Stomach (tissue), 9 donors: ENCODE data around the gene TAMM41. TPM values are rescaled to one million over a fixed set of nuclear protein-coding genes. Genes with fewer than 3 reads are reported as not detected.
A peak's percentile ranks its signal among the peaks of the same experiment; 100 is the strongest.

Experiments
- DNase-seq, 2 donors: peaks; one replicate each; pipeline versions ENCODE4 v3.0.0 to v3.0.0-alpha.2; 2013 to 2019
- H3K27ac ChIP-seq, 5 donors: fragments of 200-600 bp in 4 of 5; sonication (generic) in 4 of 5; one replicate each; pipeline ENCODE4 v1.5.1; 2013 to 2019; ENCODE audit warnings: mild to moderate bottlenecking in 1 of 5, moderate library complexity in 1 of 5
- H3K27me3 ChIP-seq, 3 donors: fragments of 200-600 bp; sonication (generic); one replicate each; pipeline ENCODE4 v1.5.1; 2017 to 2019; ENCODE audit warnings: mixed run types in 1 of 3
- H3K36me3 ChIP-seq, 4 donors: fragments of 200-600 bp; sonication (generic); 1 replicate in 3 of 4; 2 replicates in 1 of 4; pipeline ENCODE4 v1.5.1; 2016 to 2019
- H3K4me1 ChIP-seq, 4 donors: fragments of 200-600 bp; sonication (generic); one replicate each; pipeline ENCODE4 v1.5.1; 2016 to 2019
- H3K4me3 ChIP-seq, 4 donors: fragments of 200-600 bp; sonication (generic) in 3 of 4; one replicate each; pipeline ENCODE4 v1.5.1; 2016 to 2019; ENCODE audit warnings: mild to moderate bottlenecking in 1 of 4
- H3K9me3 ChIP-seq, 4 donors: fragments of 200-600 bp; sonication (generic); one replicate each; pipeline ENCODE4 v1.5.1; 2016 to 2019
- EP300 ChIP-seq: sonication (generic); formaldehyde crosslinking; IDR thresholded peaks from one replicate; pipeline ENCODE4 v1.6.1; 2017; ENCODE audit warnings: antibody characterized with exemption
- POLR2A ChIP-seq, 4 donors: fragments of 450-650 bp; IDR thresholded peaks; one replicate each; pipeline ENCODE4 v1.6.1; 2016; ENCODE audit warnings: antibody characterized with exemption in 4 of 4, control low read depth in 2 of 4, mild to moderate bottlenecking in 1 of 4, moderate library complexity in 1 of 4
- POLR2AphosphoS5 ChIP-seq, 3 donors: sonication (generic); formaldehyde crosslinking; IDR thresholded peaks; one replicate each; pipeline ENCODE4 v1.6.1; 2016; ENCODE audit warnings: antibody characterized with exemption in 3 of 3
- WGBS, 5 donors: extraction: QIAGEN DNeasy Blood & Tissue Kit in 3 of 5; methylation state at CpG; one replicate each; pipeline versions ENCODE4 v1.1.5 to v1.1.7; 2013 to 2018; 5-methylcytosine and 5-hydroxymethylcytosine counted together
- intact Hi-C: fragments of 100-400 bp; cut with DNase I; formaldehyde crosslinking; loops from one replicate; pipeline ENCODE4 v1.15.1; 2023; ENCODE audit warnings: low total_unique reads
- polyA plus RNA-seq, 3 donors: library from polyadenylated mRNA; stranded (reverse); fragments of 200-250 nt; gene quantifications; one replicate each; pipeline ENCODE4 v1.2.3, GENCODE V29; 2013
- total RNA-seq, 5 donors: library from RNA; depleted of rRNA; stranded (reverse); fragments of >200 nt; gene quantifications; one replicate each; pipeline versions ENCODE4 v1.1.0 to v1.2.3, GENCODE V29; 2014 to 2016
- TF ChIP-seq, protein P1 (sequence below), 7 experiments: fragments of 450-650 bp in 4 of 7; fragments of 200-600 bp in 3 of 7; sonication (generic) in 3 of 7; IDR thresholded peaks; one replicate each; pipeline ENCODE4 v1.5.1; 2016 to 2019; ENCODE audit warnings: antibody characterized with exemption in 7 of 7, control low read depth in 2 of 7, mild to moderate bottlenecking in 1 of 7
- donor health status: healthy with polysubstance abuse.
- donor health status: Bipolar disorder and iron deficiency.
- donor health status: healthy.

The TAMM41 gene
- total and polyA plus RNA-seq, 8 donors, result 4.3 to 22.9 (median 8.7) TPM

DNA sequence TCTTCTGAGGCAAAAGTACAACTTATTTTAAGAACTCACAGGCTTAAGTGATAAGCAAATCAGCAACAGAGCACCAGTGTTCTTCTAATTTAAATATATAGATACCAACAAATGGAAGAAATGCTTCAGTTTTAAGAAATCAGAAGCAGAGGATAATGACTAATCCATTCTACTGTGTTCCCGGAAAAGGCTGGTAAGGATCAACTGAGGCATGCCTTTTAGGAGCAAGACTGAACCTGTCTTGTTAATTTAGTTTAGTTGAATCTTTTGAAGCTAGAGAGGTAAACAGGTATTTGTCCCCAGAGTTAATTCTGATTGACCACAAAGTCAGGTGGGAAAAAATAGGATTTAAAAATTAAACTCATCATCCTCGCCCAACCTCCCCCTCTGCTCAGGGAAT lies 51.8 kb downstream of the TAMM41 start:
- Histone ChIP-seq H3K4me3 (no peak overlapping the region), H3K9me3 (no peaks in the 10 kb centered on the region), H3K27me3 (no peaks in the 10 kb centered on the region), H3K36me3 (peaks cover 8 to 90% (median 86%) of the 10 kb centered on the region in 4 donors), H3K27ac (no peak overlapping the region), H3K4me1 (no peaks in the 10 kb centered on the region)
- DNase-seq, result no peak
- WGBS, 5 donors, result 86 to 100% (median 95%) methylated on average over 2 of the region's 2 CpGs
- intact Hi-C loops, result loop anchor here (10.0 kb wide), 1 partner anchor 420 kb away; no protein-coding TSS in a partner anchor
- no peak for TF ChIP-seq POLR2AphosphoS5 (IDR thresholded peaks at IDR 0.05)
- TF ChIP-seq, protein P1, sequence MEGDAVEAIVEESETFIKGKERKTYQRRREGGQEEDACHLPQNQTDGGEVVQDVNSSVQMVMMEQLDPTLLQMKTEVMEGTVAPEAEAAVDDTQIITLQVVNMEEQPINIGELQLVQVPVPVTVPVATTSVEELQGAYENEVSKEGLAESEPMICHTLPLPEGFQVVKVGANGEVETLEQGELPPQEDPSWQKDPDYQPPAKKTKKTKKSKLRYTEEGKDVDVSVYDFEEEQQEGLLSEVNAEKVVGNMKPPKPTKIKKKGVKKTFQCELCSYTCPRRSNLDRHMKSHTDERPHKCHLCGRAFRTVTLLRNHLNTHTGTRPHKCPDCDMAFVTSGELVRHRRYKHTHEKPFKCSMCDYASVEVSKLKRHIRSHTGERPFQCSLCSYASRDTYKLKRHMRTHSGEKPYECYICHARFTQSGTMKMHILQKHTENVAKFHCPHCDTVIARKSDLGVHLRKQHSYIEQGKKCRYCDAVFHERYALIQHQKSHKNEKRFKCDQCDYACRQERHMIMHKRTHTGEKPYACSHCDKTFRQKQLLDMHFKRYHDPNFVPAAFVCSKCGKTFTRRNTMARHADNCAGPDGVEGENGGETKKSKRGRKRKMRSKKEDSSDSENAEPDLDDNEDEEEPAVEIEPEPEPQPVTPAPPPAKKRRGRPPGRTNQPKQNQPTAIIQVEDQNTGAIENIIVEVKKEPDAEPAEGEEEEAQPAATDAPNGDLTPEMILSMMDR (IDR thresholded peaks at IDR 0.05), result no peak

DNA sequence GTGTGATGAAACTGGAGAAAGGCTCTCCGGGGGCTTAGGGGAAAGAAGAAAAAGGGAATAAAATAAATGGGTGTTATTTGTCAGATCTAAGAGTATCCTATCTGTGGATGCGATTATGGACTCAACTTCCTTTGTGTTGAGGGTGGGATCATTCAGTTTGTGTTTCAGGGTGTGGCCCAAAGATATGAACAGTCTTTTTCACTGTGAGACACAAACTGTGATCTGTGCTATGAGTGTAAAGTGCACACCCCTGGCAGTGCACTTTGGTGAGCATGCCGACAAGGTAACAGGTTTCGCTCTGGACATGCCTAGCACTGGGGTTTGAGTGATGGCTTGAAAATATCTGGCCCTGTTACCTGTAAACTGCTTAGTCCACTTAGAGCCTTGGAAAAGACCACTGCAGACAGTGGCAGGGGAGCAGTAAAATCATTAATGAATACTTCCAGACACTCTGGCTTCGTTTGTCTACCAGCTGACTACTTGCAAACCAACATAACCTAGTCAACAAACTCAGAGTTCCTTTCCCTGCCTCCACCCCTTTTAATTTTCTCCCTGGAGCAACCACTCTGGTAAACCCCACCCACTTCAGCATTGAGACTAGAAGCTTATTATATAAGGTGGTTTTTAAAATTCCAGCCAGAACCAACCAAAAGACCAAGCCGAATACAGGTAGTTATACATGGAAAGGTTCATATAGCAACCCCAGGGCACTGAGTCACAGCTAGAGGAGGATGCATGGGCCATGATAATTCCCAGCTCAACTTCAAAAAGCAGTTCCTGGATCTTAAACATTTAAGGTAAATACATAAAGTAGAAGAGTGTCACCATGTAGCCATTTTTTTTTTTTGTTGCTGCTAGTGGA lies 55.1 kb downstream of the TAMM41 start:
- no peak overlapping the region for H3K27ac ChIP-seq
- H3K36me3 ChIP-seq, result peaks cover 19 to 96% (median 92%) of the 10 kb centered on the region in 4 donors
- DNase-seq, result no peak
- intact Hi-C loops, result loop anchor here (10.0 kb wide), 1 partner anchor 417 kb away; no protein-coding TSS in a partner anchor
- no peaks in the 10 kb centered on the region for H3K4me1 ChIP-seq
- 65 to 86% (median 70%) methylated on average over 6 of the region's 6 CpGs for WGBS, 5 donors
- H3K27me3 ChIP-seq, result no peaks in the 10 kb centered on the region
- no peak for TF ChIP-seq EP300
- TF ChIP-seq, protein P1 (IDR thresholded peaks at IDR 0.05), result no peak
- no peak for TF ChIP-seq POLR2A (IDR thresholded peaks at IDR 0.05)
- no peak for TF ChIP-seq POLR2AphosphoS5 (IDR thresholded peaks at IDR 0.05)
- no peak overlapping the region for H3K4me3 ChIP-seq
- H3K9me3 ChIP-seq, result no peaks in the 10 kb centered on the region

DNA sequence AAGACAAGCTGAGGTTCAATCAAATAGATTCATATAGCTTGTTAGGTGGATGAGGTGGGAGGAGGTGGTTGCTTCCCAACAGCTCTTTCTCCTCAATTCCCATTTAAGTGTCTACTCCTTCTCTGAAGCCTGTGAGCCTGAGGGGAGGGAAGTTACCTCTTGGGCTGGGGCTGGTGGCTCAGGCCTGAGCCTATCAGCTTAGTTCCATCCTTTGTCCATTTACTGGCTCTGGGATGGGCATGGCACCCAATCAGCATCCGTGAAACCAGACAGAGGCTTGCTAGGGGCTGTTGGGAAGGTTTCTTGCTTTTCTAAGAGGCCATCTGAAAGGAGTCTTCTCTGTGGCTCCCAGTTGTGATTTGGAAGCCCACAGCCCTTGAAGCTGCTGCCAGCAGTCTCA lies 57.3 kb downstream of the TAMM41 start:
- TF ChIP-seq POLR2AphosphoS5 (IDR thresholded peaks at IDR 0.05) (no peak), POLR2A (IDR thresholded peaks at IDR 0.05) (no peak), EP300 (no peak)
- TF ChIP-seq, protein P1 (IDR thresholded peaks at IDR 0.05), result no peak
- DNase-seq, result no peak
- no peak overlapping the region for H3K27ac ChIP-seq
- H3K4me3 ChIP-seq, result no peak overlapping the region
- 95 to 100% (median 100%) methylated on average over 1 of the region's 1 CpG for WGBS, 5 donors
- H3K36me3 ChIP-seq, result peaks cover 19 to 84% (median 78%) of the 10 kb centered on the region in 4 donors
- no peaks in the 10 kb centered on the region for H3K4me1 ChIP-seq
- H3K9me3 ChIP-seq, result no peaks in the 10 kb centered on the region
- intact Hi-C loops, result no loop called here
- H3K27me3 ChIP-seq, result no peaks in the 10 kb centered on the region

DNA sequence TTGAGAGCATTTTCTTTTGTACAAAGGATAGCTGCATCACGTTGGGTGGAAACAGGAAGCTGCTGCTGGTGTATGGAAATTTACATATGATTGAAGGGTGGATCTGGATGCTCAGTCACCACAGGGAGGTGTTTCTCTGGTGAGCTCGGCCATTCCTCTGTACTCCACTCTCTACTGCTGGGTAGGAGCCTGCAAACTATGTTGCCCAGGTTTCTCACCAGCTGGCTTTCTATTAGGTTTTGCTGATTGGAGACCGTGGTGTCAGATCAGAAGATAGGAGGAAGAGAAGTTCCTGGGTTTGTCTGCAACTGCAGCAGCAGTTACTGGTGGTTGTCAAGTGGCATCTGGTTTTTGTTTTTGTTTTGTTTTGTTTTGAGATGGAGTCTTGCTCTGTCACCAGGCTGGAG lies 61.7 kb downstream of the TAMM41 start:
- Histone ChIP-seq H3K27ac (no peak overlapping the region), H3K9me3 (no peaks in the 10 kb centered on the region), H3K36me3 (peaks cover 15 to 44% (median 39%) of the 10 kb centered on the region in 4 donors), H3K4me1 (no peaks in the 10 kb centered on the region), H3K4me3 (no peak overlapping the region), H3K27me3 (no peaks in the 10 kb centered on the region)
- WGBS, 5 donors, result 54 to 67% (median 60%) methylated on average over 3 of the region's 3 CpGs
- intact Hi-C loops, result no loop called here
- TF ChIP-seq, protein P1 (IDR thresholded peaks at IDR 0.05), result no peak
- no peak for TF ChIP-seq POLR2A (IDR thresholded peaks at IDR 0.05)
- no peak for TF ChIP-seq POLR2AphosphoS5 (IDR thresholded peaks at IDR 0.05)
- no peak for TF ChIP-seq EP300
- peak in 1 of 2 donors; percentile 14 for DNase-seq
